ENCODE results near the gene TRAPPC14.

The TRAPPC14 gene

GRCh38 chr7:100170101-100170897 lies 11.8 kb upstream of the TRAPPC14 start:
- H3K4me3 ChIP-seq (ENCODE audit: low read depth, low read length) = no peak overlapping the region
- DNase-seq (ENCODE audit: low read depth) = no peak
- no peak for TF ChIP-seq CTCF (conservative IDR thresholded peaks at IDR 0.05; ENCODE audit: low read depth, low read length)

GRCh38 chr7:100169147-100169850 lies 10.8 kb upstream of the TRAPPC14 start:
- no peak for TF ChIP-seq CTCF (conservative IDR thresholded peaks at IDR 0.05; ENCODE audit: low read depth, low read length)
- no peak overlapping the region for H3K4me3 ChIP-seq (ENCODE audit: low read depth, low read length)
- no peak for DNase-seq (ENCODE audit: low read depth)

- peak overlapping the region; percentile 48 for H3K4me3 ChIP-seq (ENCODE audit: low read depth, low read length)
- no peak for TF ChIP-seq CTCF (conservative IDR thresholded peaks at IDR 0.05; ENCODE audit: low read depth, low read length)
- no peak for DNase-seq (ENCODE audit: low read depth)
Measured at GRCh38 chr7:100167912-100168323, 9.4 kb upstream of the TRAPPC14 start.

GRCh38 chr7:100166970-100167911 lies 8.7 kb upstream of the TRAPPC14 start:
- DNase-seq (ENCODE audit: low read depth) = no peak
- no peak for TF ChIP-seq CTCF (conservative IDR thresholded peaks at IDR 0.05; ENCODE audit: low read depth, low read length)
- no peak overlapping the region for H3K4me3 ChIP-seq (ENCODE audit: low read depth, low read length)

- TF ChIP-seq CTCF (conservative IDR thresholded peaks at IDR 0.05; ENCODE audit: low read depth, low read length) = no peak
- no peak overlapping the region for H3K4me3 ChIP-seq (ENCODE audit: low read depth, low read length)
- DNase-seq (ENCODE audit: low read depth) = no peak
Measured at GRCh38 chr7:100166317-100166940, 7.9 kb upstream of the TRAPPC14 start.

GRCh38 chr7:100163871-100164270 lies 5.3 kb upstream of the TRAPPC14 start:
- H3K4me3 ChIP-seq (ENCODE audit: low read depth, low read length) = no peak overlapping the region
- DNase-seq (ENCODE audit: low read depth) = no peak
- TF ChIP-seq CTCF (conservative IDR thresholded peaks at IDR 0.05; ENCODE audit: low read depth, low read length) = no peak

Measured in choroid plexus epithelial cell (primary cell).